GM19324 (cell line): ENCODE results near the gene C10orf90.
"Not testable (repeated sequence)": the region's sequence is repeated elsewhere in the genome, so short reads cannot be mapped to it uniquely, and the experiment has no call there.

ENCODE experiments used
- ATAC-seq: cut with Tn5 transposase; IDR thresholded peaks from one replicate; pipeline ENCODE4 v1.9.1; 2021; ENCODE audit warnings: mild to moderate bottlenecking, moderate library complexity; ENCODE audit not compliant: unreplicated experiment, low FRiP score

Gene C10orf90

DNA sequence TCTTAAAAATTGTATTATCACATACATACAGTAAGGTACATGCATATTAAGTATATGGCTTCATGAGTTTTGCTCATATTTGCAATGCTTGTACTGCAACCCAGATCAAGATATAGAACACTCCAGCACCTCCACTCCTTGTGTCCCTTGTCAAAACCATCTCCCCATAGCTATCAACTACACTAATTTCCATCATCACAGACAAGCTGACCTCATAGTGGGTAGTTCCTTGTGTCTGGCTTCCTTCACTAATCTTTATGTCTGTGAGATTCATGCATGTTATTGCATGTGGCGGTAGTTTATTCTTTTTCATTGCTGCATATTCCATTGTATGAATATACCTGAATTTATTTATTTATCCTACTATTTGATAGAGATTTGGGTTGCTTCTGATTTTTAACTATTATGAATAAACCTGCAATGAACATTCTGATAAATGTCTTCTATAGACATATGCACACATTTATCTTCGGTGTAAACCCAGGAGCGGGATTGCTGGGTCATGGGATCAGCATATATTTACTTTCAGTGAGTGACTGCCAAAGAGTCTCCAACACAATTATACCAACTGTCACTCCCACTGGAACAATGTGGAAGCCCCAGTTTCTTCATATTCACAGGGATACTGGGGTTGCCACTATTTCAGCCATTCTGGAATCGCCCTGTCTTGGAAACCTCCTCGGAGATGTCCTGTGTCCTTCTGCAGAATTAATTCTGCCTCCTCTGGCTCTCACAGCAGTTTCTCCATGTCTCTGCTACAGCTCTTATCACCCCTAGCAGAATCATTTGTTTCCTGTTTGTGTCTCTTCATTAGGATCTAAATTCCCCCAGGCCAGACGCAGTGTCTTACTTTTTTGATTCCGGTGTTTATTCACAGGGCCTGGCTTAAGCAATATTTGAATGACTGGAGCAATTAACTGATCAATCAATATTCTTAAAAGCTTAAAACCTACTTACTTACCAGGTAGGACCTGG is 267.5 kb downstream of the C10orf90 start:
- ATAC-seq = no peak

DNA sequence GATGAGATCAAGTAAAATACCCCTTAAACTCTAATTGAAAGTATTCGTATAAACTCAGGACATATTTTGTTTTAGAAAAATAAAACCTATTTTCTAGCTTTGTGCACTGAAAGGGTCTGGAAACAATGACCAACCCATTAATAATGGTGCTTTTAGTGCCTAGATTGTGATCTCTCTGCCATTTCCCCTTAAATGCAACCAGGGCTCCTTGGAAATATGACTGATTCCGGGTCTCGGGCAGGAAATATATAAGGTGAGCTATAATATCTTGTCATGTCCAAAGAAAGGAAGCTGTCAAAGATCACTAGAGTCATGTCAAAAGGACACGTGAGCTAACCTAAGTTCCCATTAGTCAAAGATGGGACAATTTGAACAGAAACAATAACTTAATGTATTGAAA is 269.9 kb downstream of the C10orf90 start:
- ATAC-seq = no peak

DNA sequence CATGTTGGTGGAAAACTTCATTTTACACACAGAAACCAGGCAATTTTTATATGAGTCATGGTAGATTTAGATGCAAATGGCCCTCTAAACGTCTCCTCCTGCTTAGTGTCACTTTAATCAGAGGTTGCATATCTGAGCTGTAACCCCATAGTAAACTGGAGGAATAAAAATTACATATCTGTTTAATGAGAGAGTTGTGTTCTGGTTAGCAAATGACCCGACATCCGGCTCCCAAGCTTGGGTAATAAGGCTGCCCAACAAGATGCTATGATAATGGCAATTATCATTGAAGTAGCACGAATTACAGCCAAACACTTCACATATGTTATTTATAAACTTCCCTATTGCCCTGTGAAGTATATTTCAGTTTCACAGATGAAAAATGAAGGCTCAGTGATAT is 271.6 kb downstream of the C10orf90 start:
- ATAC-seq = no peak

DNA sequence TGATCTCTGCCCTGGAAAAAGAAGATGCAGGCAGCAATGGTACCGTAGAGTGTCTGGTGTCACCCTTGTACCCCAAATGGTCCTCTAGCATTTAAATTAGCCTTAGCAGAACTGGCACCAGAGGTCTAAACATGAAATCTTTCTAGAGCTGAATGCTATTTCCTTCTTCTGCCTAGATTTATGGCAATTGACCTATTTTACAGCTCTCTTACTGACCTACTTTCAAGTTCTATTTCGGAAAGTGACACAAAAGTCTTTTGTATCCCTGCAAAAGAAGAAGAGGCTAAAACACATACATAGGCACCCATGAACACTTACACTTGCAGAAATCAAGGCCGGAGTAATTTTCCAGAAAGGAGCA is 272.1 kb downstream of the C10orf90 start:
- ATAC-seq = no peak

DNA sequence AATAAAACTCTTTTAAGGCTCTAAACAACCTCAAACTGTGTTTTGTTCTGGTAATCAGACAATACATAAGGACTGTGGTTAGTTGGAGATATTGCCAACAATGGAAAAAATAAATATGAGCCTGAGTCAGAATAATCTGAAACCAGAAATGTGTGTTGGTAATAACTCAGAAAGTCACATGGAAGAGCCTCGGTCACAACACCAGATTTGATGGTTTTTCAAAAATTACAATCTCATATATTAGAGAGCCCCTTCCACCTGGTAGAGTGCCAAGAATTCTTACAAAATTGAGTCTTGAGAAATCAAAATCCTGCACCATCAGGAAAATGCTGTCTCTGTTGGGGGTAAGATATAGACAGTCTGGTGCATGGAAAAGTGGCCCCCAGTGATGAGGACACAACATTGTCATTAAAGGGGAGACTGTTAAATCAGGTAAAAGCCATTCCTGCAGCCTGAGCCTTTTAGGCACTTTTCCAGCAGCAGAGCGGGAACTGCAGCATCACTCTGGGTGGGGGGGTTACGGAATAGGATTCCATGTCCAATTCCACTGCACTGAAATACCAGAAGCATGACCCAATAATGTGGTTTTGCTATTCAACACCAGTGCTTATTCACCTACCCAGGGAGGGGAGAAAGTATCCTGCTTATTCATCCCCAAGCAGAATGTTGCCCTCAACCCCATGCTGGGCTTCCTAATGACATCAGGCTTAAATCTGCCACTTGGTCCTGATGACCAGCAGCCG is 272.7 kb downstream of the C10orf90 start:
- no peak for ATAC-seq

DNA sequence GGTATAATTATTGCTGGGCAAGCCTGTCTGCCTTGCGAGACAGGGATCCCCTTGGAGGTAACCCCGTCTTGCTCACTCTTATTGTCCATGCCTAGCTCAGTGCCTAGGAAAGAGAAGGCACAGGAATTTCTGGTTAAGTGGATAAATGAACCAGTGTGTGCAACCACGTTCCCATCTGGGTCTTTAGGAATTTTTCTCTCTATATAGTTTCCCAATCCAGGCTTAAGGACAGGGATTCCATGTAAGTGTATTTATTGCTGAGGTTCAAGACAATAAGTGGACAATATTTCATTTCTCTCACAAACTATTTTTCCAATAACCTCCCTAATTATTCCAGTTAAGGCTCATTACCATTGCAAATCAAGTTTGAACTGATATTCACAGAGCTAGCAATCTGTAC is 273.3 kb downstream of the C10orf90 start:
- no peak for ATAC-seq

DNA sequence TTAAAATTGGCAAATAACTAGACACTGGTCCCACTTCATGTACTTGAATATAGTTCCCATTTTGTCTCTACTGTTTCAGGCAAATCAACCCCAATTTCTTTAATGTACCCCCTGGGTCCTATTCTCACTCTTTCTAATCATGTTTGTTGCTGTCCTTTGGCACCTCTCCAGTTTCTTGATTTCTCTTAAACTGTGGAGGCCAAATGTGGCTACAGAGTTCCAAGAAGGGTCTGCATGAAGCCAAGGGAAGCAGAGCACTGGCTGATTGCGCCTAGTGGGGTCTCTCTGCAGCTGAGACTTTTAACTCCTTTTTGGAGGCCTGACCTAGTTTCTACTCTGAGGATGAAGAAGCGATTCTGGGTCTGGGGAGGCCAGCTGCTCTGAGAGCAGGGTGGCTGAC is 275.5 kb downstream of the C10orf90 start:
- no peak for ATAC-seq

DNA sequence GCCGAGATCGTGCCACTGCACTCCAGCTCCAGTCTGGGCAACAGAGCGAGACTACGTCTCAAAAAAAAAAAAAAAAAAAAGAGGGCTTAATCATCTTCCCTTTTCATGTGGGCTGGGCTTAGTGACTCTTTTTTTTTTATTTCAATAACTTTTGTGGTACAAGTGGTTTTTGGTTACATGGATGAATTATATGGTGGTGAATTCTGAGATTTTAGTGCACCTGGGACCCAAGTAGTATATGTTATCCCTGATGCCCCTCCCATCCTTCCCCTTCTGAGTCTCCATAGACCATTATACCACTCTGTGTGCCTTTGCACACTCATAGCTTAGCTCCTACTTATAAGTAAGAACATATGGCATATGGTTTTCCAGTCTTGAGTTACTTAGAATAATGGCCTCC is 277.4 kb downstream of the C10orf90 start:
- ATAC-seq = no peak

DNA sequence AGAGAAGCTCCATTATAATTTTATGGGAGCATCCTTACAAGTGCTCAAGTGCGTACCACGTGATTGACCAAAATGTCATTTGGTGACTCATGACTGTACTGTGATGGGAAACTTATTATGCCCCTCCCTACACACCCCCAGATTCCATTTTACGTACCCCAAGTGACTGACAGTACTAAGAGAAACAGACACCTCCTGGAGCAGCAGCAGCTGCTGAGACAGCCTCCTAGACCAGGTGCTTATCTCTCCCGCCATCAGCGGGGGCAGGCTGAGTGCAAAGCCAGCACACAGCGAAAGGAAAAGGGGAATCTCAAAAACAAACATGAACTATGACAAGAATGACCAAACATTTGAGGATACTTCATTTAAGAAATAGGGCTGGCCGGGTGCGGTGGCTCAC is 278.0 kb downstream of the C10orf90 start:
- no peak for ATAC-seq

DNA sequence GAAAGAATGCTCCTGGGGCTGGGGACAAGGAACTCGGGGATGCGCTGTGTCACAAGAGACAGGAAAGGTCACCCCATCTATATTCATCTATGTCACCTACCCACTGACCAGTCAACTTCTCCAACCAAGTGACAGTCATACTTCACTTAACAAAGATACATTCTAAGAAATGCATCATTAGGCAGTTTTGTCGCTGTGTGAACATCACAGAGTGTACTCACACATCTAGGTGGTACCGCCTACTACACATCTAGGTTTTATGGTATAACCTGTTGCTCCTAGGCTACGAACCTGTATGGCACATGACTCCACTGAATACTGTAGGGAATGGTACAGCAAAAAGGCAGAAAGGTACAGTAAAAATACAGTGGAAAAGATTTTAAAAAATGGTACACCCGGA is 278.4 kb downstream of the C10orf90 start:
- no peak for ATAC-seq

DNA sequence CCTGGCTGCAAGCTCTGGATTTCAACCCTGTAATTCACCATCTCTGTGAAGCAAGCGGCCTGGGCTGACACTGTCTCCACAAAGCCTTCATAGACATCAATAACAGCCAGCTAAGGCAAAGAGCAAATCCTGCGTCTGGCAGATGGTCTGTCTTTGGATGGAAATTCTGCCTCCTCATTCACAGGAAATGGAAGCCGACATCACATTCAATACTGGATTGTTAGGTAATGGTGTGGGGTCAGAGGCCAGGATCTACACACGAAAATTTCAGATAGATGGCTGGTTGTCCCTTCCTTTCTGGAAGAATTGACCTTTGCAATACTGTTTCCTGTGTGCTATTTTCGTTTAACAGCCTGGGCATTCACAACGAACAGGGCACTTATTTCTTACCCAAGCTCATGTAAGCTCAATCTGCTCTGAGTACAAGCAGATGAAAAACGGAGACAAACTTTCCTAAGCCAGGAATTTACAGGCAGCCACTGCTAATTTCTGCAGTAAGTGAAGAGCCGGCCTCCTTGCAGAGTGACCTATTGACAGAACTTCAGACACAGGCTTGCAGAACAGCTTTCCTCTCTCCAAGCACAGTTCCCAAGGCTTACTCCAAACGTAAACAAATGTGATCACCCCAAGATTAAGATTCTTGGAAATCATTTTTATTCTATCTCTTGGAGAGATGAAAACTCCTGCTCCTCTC is 279.2 kb downstream of the C10orf90 start:
- no peak for ATAC-seq

DNA sequence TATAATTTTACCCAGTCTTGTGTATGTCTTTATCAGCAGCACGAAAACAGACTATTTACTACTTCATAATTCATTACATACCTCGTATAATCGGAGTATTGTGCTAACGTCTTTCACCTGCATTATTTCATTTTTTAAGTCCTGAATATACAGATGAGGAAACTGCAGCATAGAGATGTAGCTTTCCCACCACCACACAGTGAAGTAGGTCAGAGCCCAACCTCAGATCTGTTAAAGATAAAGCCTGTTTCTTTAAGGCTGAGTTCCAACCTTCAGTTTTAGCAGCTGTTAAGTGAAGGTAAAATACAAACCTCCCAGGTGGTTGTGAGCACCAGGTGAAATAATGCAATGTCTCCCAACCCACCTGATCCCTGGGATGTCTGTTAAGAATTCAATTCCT is 280.2 kb downstream of the C10orf90 start:
- ATAC-seq = no peak

DNA sequence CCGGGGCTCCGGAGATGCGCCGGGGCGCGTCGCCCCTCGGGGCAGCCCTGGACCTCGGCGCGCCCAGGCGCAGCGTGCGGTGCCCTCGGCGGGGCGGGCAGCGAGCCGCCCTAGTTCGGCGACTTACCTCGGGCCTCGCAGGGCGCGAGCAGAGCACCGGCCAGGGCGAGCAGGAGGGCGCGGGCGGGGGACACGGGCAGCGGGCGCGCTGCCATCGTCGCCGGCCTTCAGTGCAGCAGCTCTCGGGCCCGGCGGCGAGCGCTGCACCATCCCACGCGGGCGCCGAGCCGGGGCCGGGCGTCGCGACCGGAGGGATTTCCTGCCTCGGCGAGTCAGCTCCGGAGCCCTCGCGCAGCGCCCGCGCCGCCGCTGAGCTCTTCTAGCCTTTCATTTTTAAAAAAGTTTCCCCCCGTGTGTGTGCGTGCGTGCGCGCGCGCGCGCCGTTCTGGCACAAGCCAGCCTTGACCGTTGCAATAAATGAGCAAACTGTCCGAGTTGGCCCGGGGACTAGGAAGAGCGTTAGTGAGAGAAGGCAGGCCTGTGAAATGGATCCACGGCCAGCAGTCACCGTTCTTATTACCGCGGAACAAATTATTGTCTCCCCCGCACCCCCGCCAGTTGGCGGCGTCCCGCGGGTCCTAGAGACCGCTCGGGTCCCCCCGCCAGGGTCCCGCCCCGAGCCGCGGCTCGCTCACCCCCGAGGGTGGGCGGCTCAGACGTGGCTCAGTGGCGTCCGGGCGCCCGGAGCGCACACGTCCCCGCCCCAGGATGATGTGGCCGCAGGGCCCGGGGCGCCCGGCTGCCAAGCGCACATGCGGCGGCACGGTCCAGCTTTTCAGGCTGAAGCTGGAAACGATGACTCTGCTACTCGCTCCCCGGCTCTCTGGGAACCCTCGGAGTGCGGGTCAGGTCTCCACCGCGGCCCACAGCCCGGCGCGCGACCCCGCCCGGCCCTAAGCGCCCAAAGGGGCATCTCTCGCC is 282.3 kb downstream of the C10orf90 start, which contains the start of gene ADAM12:
Gene ADAM12, minus strand, starts transcription at position 547 of the 981 bp plus-strand sequence. Its CDS starts 332 bp downstream, at position 215.
- ATAC-seq = no peak

DNA sequence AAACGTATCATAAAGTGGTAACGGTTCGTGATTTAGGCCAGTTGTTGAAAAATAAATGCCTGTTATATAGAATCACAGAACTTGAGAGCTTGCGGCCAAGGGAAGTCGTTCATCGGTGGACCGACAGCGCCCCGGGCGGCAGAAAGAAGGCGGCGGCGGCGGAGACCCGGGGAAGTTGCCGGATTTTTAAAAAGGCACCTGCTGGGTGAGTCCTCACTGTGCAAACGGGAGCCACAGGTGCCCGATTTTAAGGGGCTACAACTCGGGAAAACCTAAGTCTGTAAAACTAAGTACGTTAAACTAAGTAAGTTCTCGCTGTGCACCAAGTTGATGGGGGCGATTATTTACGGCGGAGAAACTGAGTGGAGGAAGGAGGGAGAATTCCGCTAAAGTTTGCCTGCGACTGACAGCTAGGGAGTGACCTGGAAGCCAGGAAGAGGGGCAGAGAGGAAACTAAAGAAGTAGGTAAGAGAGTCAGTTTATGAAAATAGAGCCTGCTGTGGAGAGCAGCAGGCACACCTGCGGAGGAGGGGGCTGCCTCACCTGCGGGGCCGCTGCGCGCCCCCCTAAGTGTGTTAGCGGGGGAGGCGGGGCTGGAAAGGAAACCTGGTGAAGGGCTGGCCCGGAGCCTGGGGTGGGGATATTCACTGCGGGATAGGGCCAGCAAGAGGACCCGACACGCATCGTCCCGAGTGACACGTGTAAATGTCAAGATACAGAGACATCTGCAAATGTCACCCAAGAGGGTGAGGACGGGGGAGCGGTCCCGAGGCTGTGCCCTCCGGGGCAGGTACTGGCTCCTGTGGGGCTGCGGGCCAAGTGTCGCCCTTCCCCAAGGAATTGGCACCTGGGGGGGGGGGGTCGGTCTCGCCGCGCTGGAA is 283.2 kb downstream of the C10orf90 start:
- ATAC-seq = no peak

DNA sequence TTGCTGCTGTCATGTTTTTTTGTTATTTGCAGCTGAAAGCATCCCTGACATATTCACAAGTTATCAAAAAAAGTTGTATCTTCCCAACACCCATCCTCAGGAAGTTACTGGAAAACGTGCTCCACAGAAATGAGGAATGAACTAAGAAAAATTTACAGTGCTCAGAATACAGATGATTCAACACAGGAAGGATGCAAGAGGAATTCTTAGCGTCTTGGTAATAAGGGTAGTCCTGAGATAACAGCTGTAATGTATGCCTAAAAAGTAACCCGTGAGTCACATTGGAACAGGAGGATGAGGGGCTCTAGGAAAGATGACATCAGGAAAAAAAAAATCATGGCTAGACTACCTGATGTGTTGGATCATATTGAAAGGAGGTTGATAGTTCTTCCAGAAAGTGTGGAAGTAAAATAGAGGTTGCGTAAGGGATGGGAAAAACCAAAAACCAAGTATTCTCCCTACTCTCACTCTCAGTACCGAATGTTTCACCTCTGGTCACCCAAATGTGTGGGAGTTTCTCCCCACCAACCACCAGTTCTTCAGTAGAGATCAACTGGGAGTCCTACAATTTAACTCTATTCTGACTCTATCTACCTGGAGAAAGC is 286.1 kb downstream of the C10orf90 start:
- no peak for ATAC-seq

DNA sequence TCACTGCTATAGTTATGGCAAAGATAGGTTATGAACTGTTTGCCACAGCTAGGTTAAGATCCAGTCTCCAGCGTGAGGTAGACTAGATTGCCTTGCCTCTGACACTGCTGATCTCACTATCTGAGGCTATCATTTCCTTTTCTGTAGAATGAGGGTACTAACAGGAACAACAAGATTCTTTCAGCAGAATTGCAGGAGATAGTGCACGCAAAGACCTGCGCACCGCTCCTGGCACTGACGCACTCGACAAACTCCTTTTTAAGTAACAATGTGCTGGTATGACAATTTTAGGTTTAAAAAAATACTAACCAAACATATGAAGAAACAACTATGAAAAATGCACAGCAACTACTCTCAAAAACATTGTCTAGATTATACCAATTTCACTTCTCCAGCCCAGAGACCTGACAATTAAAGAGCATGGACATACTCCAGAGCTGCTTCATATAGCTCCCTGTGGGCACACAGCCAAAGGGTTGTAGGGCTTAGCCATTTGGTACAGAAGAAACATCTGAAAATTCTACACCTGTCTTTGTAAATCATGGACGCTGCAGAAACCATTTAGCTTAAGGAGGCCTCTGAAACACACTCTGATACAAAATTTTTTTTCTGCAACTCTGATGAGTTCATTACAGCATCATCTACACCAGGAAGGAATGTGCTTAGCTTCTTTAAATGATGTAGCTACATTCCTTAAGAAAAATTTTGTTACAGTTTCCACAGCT is 290.0 kb downstream of the C10orf90 start:
- ATAC-seq = no peak

DNA sequence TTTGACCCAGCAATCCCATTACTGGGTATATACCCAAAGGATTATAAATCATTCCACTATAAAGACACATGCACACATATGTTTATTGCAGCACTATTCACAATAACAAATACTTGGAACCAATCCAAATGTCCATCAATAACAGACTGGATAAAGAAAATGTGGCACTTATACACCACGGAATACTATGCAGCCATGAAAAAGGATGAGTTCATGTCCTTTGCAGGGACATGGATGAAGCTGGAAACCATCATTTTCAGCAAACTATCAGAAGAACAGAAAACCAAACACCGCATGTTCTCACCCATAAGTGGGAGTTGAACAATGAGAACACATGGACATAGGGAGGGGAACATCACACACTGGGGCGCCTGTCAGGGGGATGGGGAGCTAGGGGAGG is 291.3 kb downstream of the C10orf90 start:
- ATAC-seq = not testable (repeated sequence)

DNA sequence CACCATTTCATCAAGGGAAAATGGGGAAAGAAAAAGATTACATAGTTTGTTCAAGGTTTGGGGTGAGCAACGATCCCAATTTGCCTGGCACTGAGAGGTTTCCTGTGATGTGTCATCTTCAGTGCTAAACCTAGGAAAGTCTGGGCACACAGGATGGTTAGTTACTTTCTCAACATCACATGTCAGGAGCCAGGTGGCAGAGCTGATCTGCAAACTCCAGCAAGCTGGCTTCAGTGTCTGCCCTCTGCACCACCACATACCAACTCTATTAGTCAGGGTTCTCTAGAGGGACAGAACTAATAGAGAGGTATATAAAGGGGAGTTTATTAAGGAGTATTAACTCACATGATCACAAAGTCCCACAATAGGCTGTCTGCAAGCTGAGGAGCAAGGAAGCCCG is 293.5 kb downstream of the C10orf90 start:
- ATAC-seq = no peak
